ENCODE measurements around the gene HIF3A. TPM values are rescaled to one million over a fixed set of nuclear protein-coding genes. Genes with fewer than 3 reads are reported as not detected.

The HIF3A gene
- total and polyA plus RNA-seq, 2 of the 8 experiments (the other 6 are each of a cell fraction or from before 2014, with no cell fraction given): 38.6 to 38.8 TPM

DNA sequence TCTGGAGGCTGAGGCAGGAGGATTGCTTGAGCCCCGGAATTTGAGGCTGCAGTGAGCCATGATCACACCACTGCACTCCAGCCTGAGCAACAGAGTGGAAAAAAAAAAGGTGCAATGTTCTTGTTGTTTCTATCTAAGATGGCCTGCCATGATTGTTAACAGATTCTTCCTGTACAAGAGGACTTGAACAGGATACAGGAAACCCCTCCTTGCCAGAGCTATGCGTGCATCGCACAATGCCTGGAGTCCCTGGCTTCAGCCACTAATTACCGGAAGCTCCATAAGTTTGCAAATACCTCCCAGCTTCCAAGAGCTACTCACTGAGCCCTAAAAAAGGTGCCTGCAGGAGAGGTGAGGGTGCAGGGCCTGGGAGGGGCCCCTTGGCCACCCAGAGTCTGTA is 13.1 kb upstream of the HIF3A start:
- no peak overlapping the region for H3K56ac ChIP-seq (replicated peaks; ENCODE audit: insufficient read length, low read depth, low read length)
- peaks cover 0 to 3% (median 3%) of the 10 kb centered on the region in 4 experiments; a peak in 5 of 7 replicates for H3K4me1 ChIP-seq (replicated peaks in 1 of 4; ENCODE audit: control insufficient read depth in 3 of 4, insufficient read depth in 4 of 4, low read length in 3 of 4)
- no peak overlapping the region for H3K4ac ChIP-seq (replicated peaks; ENCODE audit: insufficient read length, low read depth, low read length)
- no peak overlapping the region for H2BK5ac ChIP-seq (ENCODE audit: low read depth, low read length)
- no peaks in the 10 kb centered on the region for H4K20me1 ChIP-seq (replicated peaks in 1 of 2; ENCODE audit: control insufficient read depth in 1 of 2, insufficient read depth in 2 of 2, low read length in 2 of 2)
- FAIRE-seq: no peak
- no peak overlapping the region for H3K4me3 ChIP-seq (ENCODE audit: extremely low read depth in 1 of 4, insufficient read depth in 2 of 4, low read depth in 3 of 4, low read length in 4 of 4)
- H4K8ac ChIP-seq (ENCODE audit: extremely low read depth, insufficient read depth, low read length): no peak overlapping the region
- H2BK15ac ChIP-seq (ENCODE audit: low read length): no peak overlapping the region
- ChIA-PET CTCF (ENCODE audit: partially characterized antibody) (interaction anchor here (0.6 to 8.3 kb wide), 9 partner anchors 12 to 317 kb away, joined by 3 to 145 read pairs (median 4); partner anchors contain the start of gene HIF3A), POLR2A (ENCODE audit: partially characterized antibody) (no interaction called here)
- no peak overlapping the region for H2BK12ac ChIP-seq (ENCODE audit: low read depth, low read length)
- no peak overlapping the region for H3K9ac ChIP-seq (replicated peaks in 1 of 4; ENCODE audit: extremely low read depth in 1 of 4, low read depth in 3 of 4, low read length in 3 of 4)
- no peak overlapping the region for H3K4me2 ChIP-seq (ENCODE audit: insufficient read depth in 1 of 2, low read depth in 2 of 2, low read length in 2 of 2)
- no peaks in the 10 kb centered on the region for H3K79me2 ChIP-seq (ENCODE audit: control insufficient read depth in 1 of 2, insufficient read depth in 2 of 2, low read length in 2 of 2)
- H2AK5ac ChIP-seq (ENCODE audit: low read depth, low read length): no peak overlapping the region
- 96% methylated on average over 4 of the region's 4 CpGs; no CpG with 5 or more reads in 1 of the 2 experiments for WGBS, 2 experiments (ENCODE audit: extremely low coverage in 1 of 2, insufficient coverage in 1 of 2, insufficient read length in 1 of 2, insufficient replicate concordance in 2 of 2, low coverage in 1 of 2, low lambda C conversion rate in 2 of 2, missing lambda C conversion rate in 1 of 2)
- H3K9me3 ChIP-seq (ENCODE audit: insufficient read depth in 2 of 2, low read depth in 1 of 2, low read length in 1 of 2): no peaks in the 10 kb centered on the region
- no peak overlapping the region for H3K23ac ChIP-seq (ENCODE audit: insufficient read length)
- no peak overlapping the region for H2AFZ ChIP-seq (ENCODE audit: low read length)
- H4K5ac ChIP-seq (ENCODE audit: insufficient read length, low read depth, low read length): no peak overlapping the region
- no peaks in the 10 kb centered on the region for H3K79me1 ChIP-seq (ENCODE audit: low read depth, low read length)
- H3K18ac ChIP-seq (ENCODE audit: extremely low read depth, low read length): no peak overlapping the region
- H2BK20ac ChIP-seq (ENCODE audit: low read length): no peak overlapping the region
- no peak overlapping the region for H4K91ac ChIP-seq (replicated peaks; ENCODE audit: insufficient read length, low read length)
- no peaks in the 10 kb centered on the region for H3K36me3 ChIP-seq (ENCODE audit: control insufficient read depth in 2 of 4, insufficient read depth in 4 of 4, low read length in 3 of 4)
- H3K27ac ChIP-seq (ENCODE audit: low read depth, low read length): no peak overlapping the region
- DNase-seq (ENCODE audit: low read depth in 1 of 2, low spot score in 2 of 2): no peak
- H3K27me3 ChIP-seq (replicated peaks in 1 of 4; ENCODE audit: control insufficient read depth in 3 of 4, extremely low read depth in 1 of 4, insufficient read depth in 3 of 4, low read length in 3 of 4): no peaks in the 10 kb centered on the region
- no peak overlapping the region for H2BK120ac ChIP-seq (replicated peaks; ENCODE audit: low read depth, low read length)
- H3K14ac ChIP-seq (ENCODE audit: insufficient read length): no peak overlapping the region
- no peaks in the 10 kb centered on the region; the same call in 1 of the 2 replicates for H3K23me2 ChIP-seq (ENCODE audit: low read depth, low read length)
- TF ChIP-seq POLR2AphosphoS5 (IDR thresholded peaks at IDR 0.05; ENCODE audit: low read depth, low read length) (no peak), CHD2 (IDR thresholded peaks at IDR 0.05; ENCODE audit: low read length) (no peak), EGR1 (IDR thresholded peaks at IDR 0.05; ENCODE audit: borderline replicate concordance, low read depth, low read length) (no peak), BRCA1 (IDR thresholded peaks at IDR 0.05; ENCODE audit: low read depth, low read length) (no peak), RAD21 (IDR thresholded peaks at IDR 0.05 in 1 of 2, conservative IDR thresholded peaks at IDR 0.05 in 1 of 2; ENCODE audit: low read depth in 2 of 2, low read length in 2 of 2) (no peak), SAP30 (IDR thresholded peaks at IDR 0.05; ENCODE audit: insufficient read depth, insufficient replicate concordance, low read length) (no peak), CBX5 (IDR thresholded peaks at IDR 0.05; ENCODE audit: low read depth, low read length) (no peak), CTBP2 (IDR thresholded peaks at IDR 0.05; ENCODE audit: borderline replicate concordance, insufficient read depth, insufficient read length, low read length) (no peak), KDM1A (IDR thresholded peaks at IDR 0.05; ENCODE audit: borderline replicate concordance, low read length) (no peak)
- TF ChIP-seq, protein P1, sequence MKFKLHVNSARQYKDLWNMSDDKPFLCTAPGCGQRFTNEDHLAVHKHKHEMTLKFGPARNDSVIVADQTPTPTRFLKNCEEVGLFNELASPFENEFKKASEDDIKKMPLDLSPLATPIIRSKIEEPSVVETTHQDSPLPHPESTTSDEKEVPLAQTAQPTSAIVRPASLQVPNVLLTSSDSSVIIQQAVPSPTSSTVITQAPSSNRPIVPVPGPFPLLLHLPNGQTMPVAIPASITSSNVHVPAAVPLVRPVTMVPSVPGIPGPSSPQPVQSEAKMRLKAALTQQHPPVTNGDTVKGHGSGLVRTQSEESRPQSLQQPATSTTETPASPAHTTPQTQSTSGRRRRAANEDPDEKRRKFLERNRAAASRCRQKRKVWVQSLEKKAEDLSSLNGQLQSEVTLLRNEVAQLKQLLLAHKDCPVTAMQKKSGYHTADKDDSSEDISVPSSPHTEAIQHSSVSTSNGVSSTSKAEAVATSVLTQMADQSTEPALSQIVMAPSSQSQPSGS (IDR thresholded peaks at IDR 0.05; ENCODE audit: low read length): no peak

Data from H1 (cell line).